GM19324 (cell line): Measurements from ENCODE around the gene IGSF23.
"Not testable (repeated sequence)": the region's sequence is repeated elsewhere in the genome, so short reads cannot be mapped to it uniquely, and the experiment has no call there.

Experiments
- ATAC-seq: cut with Tn5 transposase; IDR thresholded peaks from one replicate; pipeline ENCODE4 v1.9.1; 2021; ENCODE audit warnings: mild to moderate bottlenecking, moderate library complexity; ENCODE audit not compliant: unreplicated experiment, low FRiP score

Gene IGSF23

DNA sequence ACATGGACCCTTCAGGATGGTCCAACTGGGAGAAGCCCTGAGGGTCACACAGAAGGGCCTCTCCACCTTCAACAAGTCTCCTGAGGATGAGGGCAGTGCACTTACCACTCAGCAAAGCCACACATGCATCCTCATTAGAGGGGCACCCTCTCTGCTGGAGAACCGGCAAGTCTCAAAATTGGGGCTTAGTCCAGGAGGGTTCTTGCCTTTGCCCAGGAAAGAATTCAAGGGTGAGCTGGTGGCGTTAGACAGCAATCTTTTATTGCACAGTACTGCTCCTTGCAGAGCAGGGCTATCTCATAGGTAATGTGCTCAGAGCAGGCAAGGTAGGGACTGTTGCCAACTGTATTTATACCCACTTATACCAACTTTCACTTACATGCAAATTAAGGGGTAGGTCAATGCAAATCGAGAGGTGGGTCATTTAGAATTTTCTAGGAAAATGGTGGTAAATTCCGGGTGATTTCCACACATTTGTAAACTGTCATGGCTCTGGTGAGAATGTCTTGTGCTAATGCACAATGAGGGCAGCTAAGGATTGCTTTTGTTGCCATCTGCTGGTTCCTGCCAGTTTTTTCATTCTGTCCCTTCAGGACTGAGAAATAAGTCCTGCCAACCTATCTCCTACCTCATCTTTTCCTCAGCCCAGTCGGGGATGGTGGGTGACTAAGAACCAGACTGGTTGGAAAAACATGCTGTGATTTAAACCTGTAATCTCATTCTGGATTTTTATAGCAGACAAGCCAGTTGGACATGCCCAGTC, 27.8 kb upstream of the IGSF23 start:
- ATAC-seq, result no peak

GRCh38 chr19:44587963-44588770, 25.2 kb upstream of the IGSF23 start:
- no peak for ATAC-seq

DNA sequence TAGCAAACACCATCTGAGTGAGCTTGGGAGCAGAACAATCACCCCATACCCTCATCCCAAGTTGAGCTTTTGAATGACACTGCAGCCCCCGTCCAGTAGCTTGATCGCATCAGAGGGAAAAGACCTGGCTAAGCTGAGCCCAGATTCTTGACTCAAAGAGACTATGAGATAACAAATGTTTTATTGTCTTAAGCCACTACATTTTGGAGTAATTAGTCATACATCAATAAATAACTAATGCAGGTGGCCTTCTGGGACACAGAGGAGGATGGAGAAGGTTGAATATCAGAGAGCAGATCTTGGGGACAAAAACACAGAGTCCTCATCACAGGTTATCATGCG, 24.6 kb upstream of the IGSF23 start:
- no peak for ATAC-seq

DNA sequence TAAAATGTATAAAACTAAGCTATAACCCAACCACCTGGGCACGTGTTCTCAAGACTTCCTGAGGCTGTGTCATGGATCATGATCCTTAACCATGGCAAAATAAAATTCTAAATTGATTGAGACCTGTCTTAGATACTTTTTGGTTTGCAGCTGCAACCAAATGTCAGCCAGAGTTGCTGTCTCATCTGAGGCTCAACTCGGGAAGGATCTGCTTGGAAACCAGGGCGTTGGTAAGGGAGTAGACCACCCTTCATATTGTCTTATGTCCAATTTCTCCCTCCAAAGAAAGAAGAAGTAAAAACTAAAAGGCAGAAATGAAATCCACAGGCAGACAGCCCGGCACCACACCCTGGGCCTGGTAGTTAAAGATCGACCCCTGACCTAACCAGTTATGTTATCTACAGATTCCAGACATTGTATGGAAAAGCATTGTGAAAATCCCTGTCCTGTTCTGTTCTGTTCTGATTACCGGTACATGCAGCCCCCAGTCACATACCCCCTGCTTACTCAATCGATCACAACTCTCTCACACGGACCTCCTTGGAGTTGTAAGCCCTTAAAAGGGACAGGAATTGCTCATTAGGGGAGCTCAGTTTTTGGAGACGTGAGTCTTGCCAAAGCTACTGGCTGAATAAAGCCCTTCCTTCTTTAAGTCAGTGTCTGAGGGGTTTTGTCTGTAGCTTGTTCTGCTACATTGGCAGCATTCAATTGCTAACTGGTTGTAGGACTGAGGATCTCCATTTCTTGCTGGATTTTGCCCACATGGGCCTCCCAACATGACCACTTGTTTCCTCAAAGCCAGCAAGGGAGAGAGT, 22.9 kb upstream of the IGSF23 start:
- no peak for ATAC-seq

- not testable (repeated sequence) for ATAC-seq
Measured at GRCh38 chr19:44591340-44591993, 21.9 kb upstream of the IGSF23 start.

DNA sequence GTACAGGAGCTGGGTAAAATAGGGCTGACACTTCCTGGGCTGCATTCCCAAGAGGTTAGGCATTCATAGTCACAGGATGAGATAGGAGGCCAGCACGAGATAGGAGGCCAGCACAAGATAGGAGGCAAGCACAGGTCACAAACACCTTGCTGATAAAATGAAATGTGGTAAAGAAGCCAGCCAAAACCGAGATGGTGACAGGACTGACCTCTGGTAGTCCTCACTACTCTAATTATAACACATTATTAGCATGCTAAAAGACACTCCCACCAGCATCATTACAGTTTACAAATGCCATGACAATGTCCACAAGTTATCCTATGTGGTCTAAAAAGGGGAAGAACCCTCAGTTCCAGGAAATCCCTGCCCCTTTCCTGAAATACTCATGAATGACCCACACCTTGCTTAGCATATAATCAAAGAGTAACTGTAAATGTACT, 20.9 kb upstream of the IGSF23 start:
- ATAC-seq, result no peak

DNA sequence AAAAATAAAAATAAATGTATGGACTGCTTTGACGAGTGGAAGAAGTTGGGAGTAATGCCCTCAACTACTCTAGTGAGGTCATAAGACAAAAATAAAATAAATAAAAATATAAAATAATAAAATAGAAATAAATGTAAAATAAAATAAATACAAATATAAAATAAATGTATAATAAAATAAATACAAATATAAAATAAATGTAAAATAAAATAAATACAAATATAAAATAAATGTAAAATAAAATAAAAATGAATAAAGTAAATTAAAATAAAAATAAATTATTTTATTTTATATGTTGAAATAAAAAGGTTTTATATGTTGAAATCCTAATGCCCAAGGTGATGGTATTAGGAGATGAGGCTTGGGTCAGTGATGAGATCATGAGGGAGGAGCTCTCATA, 20.1 kb upstream of the IGSF23 start:
- no peak for ATAC-seq

GRCh38 chr19:44593866-44594266, 19.5 kb upstream of the IGSF23 start:
- ATAC-seq, result not testable (repeated sequence)

DNA sequence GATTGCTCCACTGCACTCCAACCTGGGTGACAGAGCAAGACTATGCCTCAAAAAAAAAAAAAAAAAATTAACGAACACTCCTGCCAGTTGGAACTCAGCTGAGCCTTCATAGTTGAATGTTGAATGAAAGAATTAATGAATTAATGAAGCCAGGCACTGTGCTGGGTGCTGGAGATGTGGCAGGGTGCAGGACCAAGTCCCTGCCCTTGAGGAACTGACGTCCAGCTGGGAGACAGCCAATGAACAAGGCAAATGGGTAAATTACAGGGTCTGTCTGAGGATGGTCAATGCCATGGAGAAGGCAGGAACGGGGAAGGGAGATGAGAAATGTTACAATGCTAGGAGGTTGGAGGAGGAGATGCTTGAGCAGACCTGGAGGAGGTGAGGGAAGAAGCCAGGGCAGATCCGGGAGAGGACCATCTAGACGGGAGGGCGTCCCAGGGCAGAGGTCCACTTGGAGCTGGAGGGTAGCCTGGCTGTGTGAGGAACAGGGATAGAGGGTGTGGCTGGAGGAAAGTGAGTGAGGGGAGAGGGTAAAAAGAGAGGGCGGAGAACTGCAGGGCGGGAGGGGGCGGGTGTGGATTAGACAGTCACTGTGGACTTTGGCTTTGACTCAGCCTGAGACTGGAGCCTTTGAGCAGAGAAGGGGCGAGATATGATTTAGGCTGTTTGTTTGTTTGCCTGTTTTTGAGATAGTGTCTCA, 16.8 kb upstream of the IGSF23 start:
- ATAC-seq, result no peak

- ATAC-seq, result no peak
Measured at GRCh38 chr19:44597131-44597491, 16.3 kb upstream of the IGSF23 start.

- ATAC-seq, result no peak
Measured at GRCh38 chr19:44598355-44598754, 15.0 kb upstream of the IGSF23 start.

GRCh38 chr19:44598880-44599279, 14.5 kb upstream of the IGSF23 start:
- ATAC-seq, result no peak

- ATAC-seq, result no peak
Measured at GRCh38 chr19:44600466-44600865, 12.9 kb upstream of the IGSF23 start.

DNA sequence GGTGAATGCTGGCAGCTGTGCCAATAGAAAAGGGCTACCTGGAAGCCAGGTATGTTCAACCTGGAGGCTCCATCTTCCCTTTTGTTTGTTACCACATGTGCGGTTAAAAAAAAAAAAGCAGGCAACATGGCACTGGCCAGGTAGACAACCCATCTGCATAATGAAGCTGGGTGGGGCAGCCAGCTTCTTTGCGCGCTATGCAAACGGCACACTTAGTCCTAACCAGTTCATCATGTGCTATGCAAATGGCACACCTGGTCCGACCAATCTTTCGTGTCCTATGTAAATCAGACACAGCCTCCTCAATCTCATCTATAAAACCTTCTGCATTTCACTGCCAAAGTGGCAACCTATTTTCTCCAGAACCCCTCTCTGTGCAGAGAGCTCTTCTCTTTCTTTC, 11.3 kb upstream of the IGSF23 start:
- no peak for ATAC-seq

- no peak for ATAC-seq
Measured at GRCh38 chr19:44603201-44603945, 10.0 kb upstream of the IGSF23 start.

- ATAC-seq, result no peak
Measured at GRCh38 chr19:44604241-44604640, 9.1 kb upstream of the IGSF23 start.

DNA sequence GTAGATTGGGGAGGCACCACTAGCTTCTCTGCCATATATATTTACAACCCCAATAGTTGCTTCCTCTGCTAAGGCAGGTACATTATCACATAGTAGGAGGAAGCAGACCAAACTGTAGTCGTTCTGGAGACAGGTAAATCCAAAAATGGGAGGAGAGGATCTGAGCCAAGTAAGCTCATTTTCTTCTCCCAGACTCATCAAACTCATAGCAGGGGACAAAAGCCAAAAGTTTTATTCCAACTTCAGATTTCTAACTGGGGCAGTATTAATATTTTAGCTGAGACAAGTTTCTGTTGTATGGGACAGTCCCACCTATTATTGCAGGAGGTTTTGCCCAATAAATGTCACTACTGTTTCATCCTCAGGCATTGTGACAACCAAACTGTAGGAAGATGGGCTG, 7.8 kb upstream of the IGSF23 start:
- ATAC-seq, result no peak

DNA sequence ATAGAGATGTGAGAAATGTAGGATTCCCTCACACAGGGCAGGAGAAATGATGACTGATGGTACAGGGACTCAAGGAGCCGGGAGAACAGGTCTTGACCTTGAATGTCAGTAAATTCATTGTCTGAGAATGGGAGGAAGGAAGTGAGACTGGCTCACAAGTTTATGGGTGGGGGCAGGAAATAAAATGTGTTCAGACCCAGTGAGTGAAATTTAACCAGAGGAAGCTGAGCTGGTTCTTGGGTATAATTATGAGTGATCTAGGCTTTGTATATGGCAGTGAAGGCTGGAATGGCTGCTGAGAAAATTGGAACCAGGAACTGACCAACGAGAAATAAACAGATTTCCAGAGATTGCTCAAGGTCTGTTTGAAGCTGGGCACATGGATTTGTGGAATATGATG, 6.3 kb upstream of the IGSF23 start:
- ATAC-seq, result no peak

GRCh38 chr19:44607917-44608316, 5.4 kb upstream of the IGSF23 start:
- no peak for ATAC-seq
